Neural cell (in vitro differentiated cells): ENCODE measurements around the gene GSE1. TPM values are rescaled to one million over a fixed set of nuclear protein-coding genes. Genes with fewer than 3 reads are reported as not detected.

ENCODE experiments used
- H2AFZ ChIP-seq: fragments of 200-600, 300-800 bp; sonication (generic), shearing (Covaris generic); 2 replicates; pipeline ENCODE4 v1.6.0; 2014; ENCODE audit warnings: low read depth, mild to moderate bottlenecking, antibody characterized with exemption, low read length, moderate library complexity
- H3F3A ChIP-seq: fragments of 200-600 bp; shearing (Covaris generic); 2 replicates; pipeline ENCODE4 v1.6.1; 2016; ENCODE audit warnings: mild to moderate bottlenecking, moderate library complexity, mixed read lengths, antibody characterized with exemption, low read length; ENCODE audit not compliant: insufficient read depth, poor library complexity, severe bottlenecking
- H3K27ac ChIP-seq: fragments of 200-600, 300-800 bp; sonication (generic), shearing (Covaris generic); 2 replicates; pipeline ENCODE4 v1.5.1; 2014; ENCODE audit warnings: mild to moderate bottlenecking, low read length, moderate library complexity
- H3K27me3 ChIP-seq: fragments of 300-800, 200-600 bp; sonication (generic), shearing (Covaris generic); 2 replicates; pipeline ENCODE4 v1.6.0; 2014; ENCODE audit warnings: mild to moderate bottlenecking, low read depth, low read length, moderate library complexity; ENCODE audit not compliant: insufficient read depth
- H3K36me3 ChIP-seq: fragments of 300-800, 200-600 bp; sonication (generic), shearing (Covaris generic); 2 replicates; pipeline ENCODE4 v1.5.1; 2014; ENCODE audit warnings: mild to moderate bottlenecking, antibody characterized with exemption, low read length, moderate library complexity; ENCODE audit not compliant: insufficient read depth
- H3K4me2 ChIP-seq: fragments of 300-800, 200-600 bp; sonication (generic), shearing (Covaris generic); 2 replicates; pipeline ENCODE4 v1.6.0; 2014; ENCODE audit warnings: mild to moderate bottlenecking, low read length
- H3K4me3 ChIP-seq: fragments of 300-800, 200-600 bp; sonication (generic), shearing (Covaris generic); 2 replicates; pipeline ENCODE4 v1.5.1; 2014; ENCODE audit warnings: mild to moderate bottlenecking, low read length, moderate library complexity
- H3K79me2 ChIP-seq: fragments of 200-600 bp; shearing (Covaris generic); replicated peaks from 2 replicates; pipeline ENCODE4 v1.6.0; 2014; ENCODE audit warnings: mild to moderate bottlenecking, low read length, moderate library complexity; ENCODE audit not compliant: insufficient read depth
- H3K9ac ChIP-seq: fragments of 300-800, 200-600 bp; sonication (generic), shearing (Covaris generic); 2 replicates; pipeline ENCODE4 v1.6.1; 2016; ENCODE audit warnings: mild to moderate bottlenecking, low read length, mixed read lengths
- H3K9me2 ChIP-seq: fragments of 200-600 bp; shearing (Covaris generic); 2 replicates; pipeline ENCODE4 v1.6.1; 2016; ENCODE audit warnings: mild to moderate bottlenecking, low read length, mixed read lengths; ENCODE audit not compliant: insufficient read depth
- H3K9me3 ChIP-seq: fragments of 200-600, 300-800 bp; sonication (generic), shearing (Covaris generic); 2 replicates; pipeline ENCODE4 v1.6.1; 2016; ENCODE audit warnings: mild to moderate bottlenecking, mixed run types, low read length, moderate library complexity, mixed read lengths
- H4K20me1 ChIP-seq: fragments of 200-600 bp; shearing (Covaris generic); 2 replicates; pipeline ENCODE4 v1.6.1; 2016; ENCODE audit warnings: mild to moderate bottlenecking, mixed run types; ENCODE audit not compliant: insufficient read depth
- CTCF ChIP-seq: fragments of 450-650 bp; IDR thresholded peaks from 2 replicates; pipeline ENCODE4 v1.5.1; 2014; ENCODE audit warnings: antibody characterized with exemption, mild to moderate bottlenecking, moderate library complexity; ENCODE audit not compliant: poor library complexity, severe bottlenecking
- EP300 ChIP-seq: fragments of 450-650 bp; conservative IDR thresholded peaks from 2 replicates; pipeline ENCODE4 v1.6.1; 2014; ENCODE audit warnings: antibody characterized with exemption, mild to moderate bottlenecking, moderate library complexity; ENCODE audit not compliant: poor library complexity, severe bottlenecking
- EZH2 ChIP-seq: fragments of 200-600, 300-800 bp; shearing (Covaris generic), sonication (generic); IDR thresholded peaks from 2 replicates; pipeline ENCODE4 v1.6.1; 2014; ENCODE audit warnings: antibody characterized with exemption, low read length, borderline replicate concordance, mild to moderate bottlenecking; ENCODE audit not compliant: insufficient read depth, poor library complexity, severe bottlenecking
- MXI1 ChIP-seq: fragments of 450-650 bp; conservative IDR thresholded peaks from 2 replicates; pipeline ENCODE4 v1.6.1; 2014; ENCODE audit warnings: antibody characterized with exemption, mild to moderate bottlenecking; ENCODE audit not compliant: poor library complexity, severe bottlenecking
- POLR2AphosphoS5 ChIP-seq: IDR thresholded peaks from 2 replicates; pipeline ENCODE4 v1.6.1; 2012
- RAD21 ChIP-seq: fragments of 450-650 bp; conservative IDR thresholded peaks from 2 replicates; pipeline ENCODE4 v1.6.1; 2014; ENCODE audit warnings: antibody characterized with exemption, mild to moderate bottlenecking, moderate library complexity
- REST ChIP-seq: IDR thresholded peaks from 2 replicates; pipeline ENCODE4 v1.6.1; 2012; ENCODE audit warnings: borderline replicate concordance
- SMC3 ChIP-seq: fragments of 450-650 bp; conservative IDR thresholded peaks from 2 replicates; pipeline ENCODE4 v1.6.1; 2014; ENCODE audit warnings: antibody characterized with exemption, mild to moderate bottlenecking, moderate library complexity; ENCODE audit not compliant: poor library complexity
- TAF1 ChIP-seq: IDR thresholded peaks from 2 replicates; pipeline ENCODE4 v1.6.1; 2012; ENCODE audit warnings: low read depth
- polyA plus RNA-seq: library from polyadenylated mRNA; depleted of rRNA; stranded (reverse); fragments of >200 nt; gene quantifications from 2 replicates; pipeline ENCODE4 v1.2.3, GENCODE V29; 2014

The GSE1 gene
- polyA plus RNA-seq, 1 donor from 2014 or later, result 35.6 TPM

GRCh38 chr16:85610059-85610445 lies 3.1 kb upstream of the GSE1 start:
- peak overlapping the region; percentile 76 for H3K4me3 ChIP-seq
- TF ChIP-seq TAF1 (no peak), RAD21 (no peak), EZH2 (no peak), SMC3 (no peak), CTCF (no peak)
- no peak overlapping the region for H2AFZ ChIP-seq
- no peaks in the 10 kb centered on the region for H3F3A ChIP-seq
- no peaks in the 10 kb centered on the region for H3K27me3 ChIP-seq
- no peaks in the 10 kb centered on the region for H4K20me1 ChIP-seq
- H3K9me2 ChIP-seq, result no peaks in the 10 kb centered on the region
- peak overlapping the region; percentile 46 for H3K27ac ChIP-seq
- H3K9me3 ChIP-seq, result no peaks in the 10 kb centered on the region
- peak overlapping the region; percentile 55 for H3K9ac ChIP-seq
- H3K79me2 ChIP-seq, result peaks cover 80% of the 10 kb centered on the region
- H3K36me3 ChIP-seq, result no peaks in the 10 kb centered on the region
- no peak overlapping the region for H3K4me2 ChIP-seq

- Histone ChIP-seq H3K9me3 (no peaks in the 10 kb centered on the region), H3K4me3 (peak overlapping the region; percentile 76), H3K36me3 (no peaks in the 10 kb centered on the region), H3K4me2 (peak overlapping the region; percentile 25), H3F3A (peaks cover 3% of the 10 kb centered on the region), H3K79me2 (peaks cover 74% of the 10 kb centered on the region), H2AFZ (no peak overlapping the region), H3K27ac (peak overlapping the region; percentile 55), H3K27me3 (no peaks in the 10 kb centered on the region), H3K9ac (peak overlapping the region; percentile 69), H3K9me2 (no peaks in the 10 kb centered on the region), H4K20me1 (no peaks in the 10 kb centered on the region)
- TF ChIP-seq CTCF, result peak; percentile 98
- peak; percentile 97 for TF ChIP-seq SMC3
- TF ChIP-seq MXI1, result peak; percentile 33
- TF ChIP-seq EP300, result no peak
- no peak for TF ChIP-seq TAF1
- TF ChIP-seq RAD21, result peak; percentile 97
Measured at GRCh38 chr16:85610446-85611193, 2.5 kb upstream of the GSE1 start.

- H3K79me2 ChIP-seq, result peaks cover 70% of the 10 kb centered on the region
- peaks cover under 1% of the 10 kb centered on the region for H4K20me1 ChIP-seq
- no peaks in the 10 kb centered on the region for H3K9me2 ChIP-seq
- H3K36me3 ChIP-seq, result no peaks in the 10 kb centered on the region
- H3K9ac ChIP-seq, result peak overlapping the region; percentile 69
- H3K4me3 ChIP-seq, result peak overlapping the region; percentile 76
- H2AFZ ChIP-seq, result no peak overlapping the region
- peaks cover 4% of the 10 kb centered on the region for H3F3A ChIP-seq
- peak overlapping the region; percentile 55 for H3K27ac ChIP-seq
- no peak for TF ChIP-seq POLR2AphosphoS5
- TF ChIP-seq MXI1, result no peak
- no peak for TF ChIP-seq SMC3
- no peak for TF ChIP-seq REST
- TF ChIP-seq RAD21, result no peak
- TF ChIP-seq CTCF, result no peak
- TF ChIP-seq TAF1, result no peak
- TF ChIP-seq EZH2, result no peak
- no peak for TF ChIP-seq EP300
- no peaks in the 10 kb centered on the region for H3K9me3 ChIP-seq
- no peak overlapping the region for H3K4me2 ChIP-seq
- H3K27me3 ChIP-seq, result no peaks in the 10 kb centered on the region
Measured at GRCh38 chr16:85611194-85611443, 2.0 kb upstream of the GSE1 start.
